HCT116 (cell line): ENCODE data around the gene RNF150. TPM values are rescaled to one million over a fixed set of nuclear protein-coding genes. Genes with fewer than 3 reads are reported as not detected.

Source experiments
- ATAC-seq: fragments of 200-7000 bp; cut with Tn5 transposase; 2 replicates; pipeline ENCODE4 v1.9.1; 2020; ENCODE audit warnings: mild to moderate bottlenecking, moderate library complexity
- BruUV-seq: library from RNA; stranded (reverse); fragments of 400-500 nt; replicated peaks from 2 replicates; lab custom pipeline; 2021; lab: Mats Ljungman, UMichigan
- CTCF ChIA-PET: fragments of 300-600 bp; sonication (Branson Sonifier 250); formaldehyde crosslinking; loops from one replicate; lab custom pipeline; 2021; ENCODE audit warnings: antibody characterized with exemption; lab: Charles Lee
- POLR2A ChIA-PET: fragments of 300-600, 350-600 bp; sonication (Branson Sonifier 250); formaldehyde crosslinking; loops from one replicate; lab custom pipeline; 2021; ENCODE audit warnings: antibody characterized with exemption; lab: Charles Lee
- RAD21 ChIA-PET, 2 experiments: fragments of 300-600 bp; sonication (Branson Sonifier 250); formaldehyde crosslinking; loops; one replicate each; lab custom pipeline; 2023; ENCODE audit warnings: low total read pairs in 2 of 2; ENCODE audit not compliant: uncharacterized antibody in 2 of 2, unreplicated experiment in 2 of 2, low non-redundant PET in 1 of 2; lab: Charles Lee
- DNase-seq: peaks from one replicate; pipeline ENCODE4 v3.0.0-alpha.2; 2010; ENCODE audit warnings: low read depth, low spot score
- H2AFZ ChIP-seq: fragments of 200-600 bp; shearing (Covaris generic), sonication (generic); 2 replicates; pipeline ENCODE4 v1.6.1; 2017; ENCODE audit warnings: low read depth, mixed run types, mixed read lengths, antibody characterized with exemption, low read length; ENCODE audit not compliant: poor library complexity, severe bottlenecking
- H3K27ac ChIP-seq: 2 replicates; pipeline ENCODE4 v1.5.1; 2012; ENCODE audit warnings: low read depth, low read length
- H3K27me3 ChIP-seq: fragments of 200-600 bp; sonication (generic); 2 replicates; pipeline ENCODE4 v1.6.1; 2016; ENCODE audit warnings: mixed run types, low read length, mixed read lengths; ENCODE audit not compliant: insufficient read depth
- H3K36me3 ChIP-seq, 2 experiments: fragments of 200-500 bp in 1 of 2; fragments of 200-600 bp in 1 of 2; sonication (Bioruptor generic) in 1 of 2; sonication (generic) in 1 of 2; 2 replicates each; pipeline versions ENCODE4 v1.5.1 to v1.6.1; 2014 to 2016; ENCODE audit warnings: low read length in 2 of 2, inconsistent platforms in 1 of 2, mixed read lengths in 1 of 2, mixed run types in 1 of 2; ENCODE audit not compliant: insufficient read depth in 2 of 2, control insufficient read depth in 1 of 2
- H3K4me1 ChIP-seq, 2 experiments: fragments of 200-600 bp in 1 of 2; sonication (generic) in 1 of 2; 2 replicates each; pipeline versions ENCODE4 v1.5.1 to v1.6.1; 2012 to 2017; ENCODE audit warnings: low read length in 2 of 2, inconsistent platforms in 1 of 2, mild to moderate bottlenecking in 1 of 2, mixed read lengths in 1 of 2, mixed run types in 1 of 2, moderate library complexity in 1 of 2; ENCODE audit not compliant: insufficient read depth in 2 of 2, control insufficient read depth in 1 of 2
- H3K4me2 ChIP-seq: fragments of 200-600 bp; sonication (generic); 2 replicates; pipeline ENCODE4 v1.6.1; 2017; ENCODE audit warnings: mixed run types, low read length, mixed read lengths
- H3K4me3 ChIP-seq, 2 experiments: fragments of 200-600 bp in 1 of 2; sonication (generic) in 1 of 2; replicated peaks in 1 of 2; 2 replicates each; pipeline ENCODE4 v1.5.1; 2011 to 2016; ENCODE audit warnings: low read length in 2 of 2, control low read depth in 1 of 2, low read depth in 1 of 2, mild to moderate bottlenecking in 1 of 2, mixed read lengths in 1 of 2, mixed run types in 1 of 2
- H3K79me2 ChIP-seq: fragments of 200-600 bp; sonication (generic); 2 replicates; pipeline ENCODE4 v1.6.1; 2017; ENCODE audit warnings: mild to moderate bottlenecking, mixed run types, low read length, moderate library complexity, mixed read lengths; ENCODE audit not compliant: insufficient read depth
- H3K9ac ChIP-seq: fragments of 200-600 bp; sonication (generic); 2 replicates; pipeline ENCODE4 v1.6.1; 2016; ENCODE audit warnings: low read length, mixed read lengths
- H3K9me2 ChIP-seq: fragments of 200-600 bp; sonication (generic), shearing (Covaris generic); 2 replicates; pipeline ENCODE4 v1.6.1; 2017; ENCODE audit warnings: mixed run types, mild to moderate bottlenecking, moderate library complexity; ENCODE audit not compliant: insufficient read depth
- H3K9me3 ChIP-seq, 2 experiments: fragments of 200-500 bp in 1 of 2; fragments of 200-600 bp in 1 of 2; sonication (Bioruptor generic) in 1 of 2; sonication (generic) in 1 of 2; 2 replicates each; pipeline ENCODE4 v1.6.1; 2014 to 2017; ENCODE audit warnings: low read length in 2 of 2, mixed read lengths in 2 of 2, inconsistent platforms in 1 of 2, low read depth in 1 of 2, mild to moderate bottlenecking in 1 of 2, mixed run types in 1 of 2, moderate library complexity in 1 of 2; ENCODE audit not compliant: control insufficient read depth in 1 of 2, insufficient read depth in 1 of 2
- H4K20me1 ChIP-seq: fragments of 200-600 bp; sonication (generic), shearing (Covaris generic); 2 replicates; pipeline ENCODE4 v1.6.1; 2017; ENCODE audit warnings: mixed run types, mild to moderate bottlenecking, moderate library complexity; ENCODE audit not compliant: insufficient read depth
- CBX3 ChIP-seq: IDR thresholded peaks from 2 replicates; pipeline ENCODE4 v1.6.1; 2012; ENCODE audit warnings: low read depth
- CEBPB ChIP-seq: IDR thresholded peaks from 2 replicates; pipeline ENCODE4 v1.6.1; 2012; ENCODE audit warnings: low read depth
- EZH2 ChIP-seq: fragments of 200-600 bp; sonication (generic); IDR thresholded peaks from 2 replicates; pipeline ENCODE4 v1.6.1; 2017; ENCODE audit warnings: antibody characterized with exemption, mixed run types
- EZH2phosphoT487 ChIP-seq: fragments of 200-600 bp; IDR thresholded peaks from 2 replicates; pipeline ENCODE4 v1.6.1; 2018; ENCODE audit warnings: antibody characterized with exemption, borderline replicate concordance
- RAD21 ChIP-seq: IDR thresholded peaks from 2 replicates; pipeline ENCODE4 v1.6.1; 2012; ENCODE audit warnings: low read depth, mild to moderate bottlenecking
- SP1 ChIP-seq: IDR thresholded peaks from 2 replicates; pipeline ENCODE4 v1.6.1; 2012; ENCODE audit warnings: low read depth
- intact Hi-C: fragments of 100-400 bp; cut with micrococcal nuclease; formaldehyde crosslinking; loops from 2 replicates; pipeline ENCODE4 v1.10.0; 2022
- total RNA-seq: library from RNA; stranded (reverse); gene quantifications from one replicate; pipeline ENCODE4 v1.2.1, GENCODE V29; 2021; ENCODE audit not compliant: unreplicated experiment
- TF ChIP-seq, protein P1 (sequence below), 3 experiments: fragments of 200-600 bp in 1 of 3; sonication (generic) in 1 of 3; IDR thresholded peaks in 2 of 3; conservative IDR thresholded peaks in 1 of 3; 2 replicates each; pipeline ENCODE4 v1.5.1; 2012 to 2017; ENCODE audit warnings: low read depth in 2 of 3, low read length in 2 of 3, antibody characterized with exemption in 1 of 3, borderline replicate concordance in 1 of 3, control low read depth in 1 of 3, mild to moderate bottlenecking in 1 of 3, mixed read lengths in 1 of 3, mixed run types in 1 of 3, moderate library complexity in 1 of 3; ENCODE audit not compliant: insufficient read depth in 1 of 3

RNF150 gene
- total RNA-seq, 1 experiment from 2014 or later, result 0.07 TPM

DNA sequence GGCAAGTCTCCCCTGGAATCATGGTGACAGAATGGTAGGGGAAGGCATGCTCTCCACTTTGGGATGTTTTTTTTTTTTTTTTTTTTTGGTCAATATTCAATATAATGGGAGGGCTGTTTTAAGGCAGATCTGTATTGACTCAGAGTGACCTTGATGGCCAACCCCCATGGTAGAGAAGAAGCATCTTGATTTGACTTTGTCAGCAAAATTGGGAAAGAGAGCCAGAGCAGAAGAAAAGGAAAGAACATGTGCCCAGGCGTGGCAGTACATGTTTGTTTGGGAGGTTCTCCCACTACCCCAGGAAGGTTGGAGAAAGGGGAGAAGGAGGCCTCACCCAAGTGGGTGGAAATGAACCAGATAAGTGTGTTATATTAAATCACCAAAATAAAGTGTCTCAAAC lies 314.8 kb downstream of the RNF150 start:
- TF ChIP-seq RAD21, result no peak
- no peak for TF ChIP-seq CEBPB
- TF ChIP-seq EZH2, result no peak
- TF ChIP-seq, protein P1, sequence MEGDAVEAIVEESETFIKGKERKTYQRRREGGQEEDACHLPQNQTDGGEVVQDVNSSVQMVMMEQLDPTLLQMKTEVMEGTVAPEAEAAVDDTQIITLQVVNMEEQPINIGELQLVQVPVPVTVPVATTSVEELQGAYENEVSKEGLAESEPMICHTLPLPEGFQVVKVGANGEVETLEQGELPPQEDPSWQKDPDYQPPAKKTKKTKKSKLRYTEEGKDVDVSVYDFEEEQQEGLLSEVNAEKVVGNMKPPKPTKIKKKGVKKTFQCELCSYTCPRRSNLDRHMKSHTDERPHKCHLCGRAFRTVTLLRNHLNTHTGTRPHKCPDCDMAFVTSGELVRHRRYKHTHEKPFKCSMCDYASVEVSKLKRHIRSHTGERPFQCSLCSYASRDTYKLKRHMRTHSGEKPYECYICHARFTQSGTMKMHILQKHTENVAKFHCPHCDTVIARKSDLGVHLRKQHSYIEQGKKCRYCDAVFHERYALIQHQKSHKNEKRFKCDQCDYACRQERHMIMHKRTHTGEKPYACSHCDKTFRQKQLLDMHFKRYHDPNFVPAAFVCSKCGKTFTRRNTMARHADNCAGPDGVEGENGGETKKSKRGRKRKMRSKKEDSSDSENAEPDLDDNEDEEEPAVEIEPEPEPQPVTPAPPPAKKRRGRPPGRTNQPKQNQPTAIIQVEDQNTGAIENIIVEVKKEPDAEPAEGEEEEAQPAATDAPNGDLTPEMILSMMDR (IDR thresholded peaks at IDR 0.05 in 2 of 3, conservative IDR thresholded peaks at IDR 0.05 in 1 of 3; ENCODE audit: borderline replicate concordance in 1 of 3, insufficient read depth in 1 of 3, low read depth in 2 of 3, low read length in 2 of 3), result no peak
- no peak for TF ChIP-seq EZH2phosphoT487
- no peak for TF ChIP-seq SP1
- no peak for TF ChIP-seq CBX3
- Histone ChIP-seq H3K4me1 (no peaks in the 10 kb centered on the region), H3K36me3 (no peaks in the 10 kb centered on the region), H3K4me2 (no peak overlapping the region), H3K27ac (no peak overlapping the region), H3K9ac (no peak overlapping the region), H3K9me2 (no peaks in the 10 kb centered on the region), H2AFZ (no peak overlapping the region), H3K9me3 (no peaks in the 10 kb centered on the region), H3K27me3 (no peaks in the 10 kb centered on the region), H3K4me3 (no peak overlapping the region), H4K20me1 (no peaks in the 10 kb centered on the region), H3K79me2 (no peaks in the 10 kb centered on the region)
- CTCF ChIA-PET, result no interaction called here
- intact Hi-C loops, result no loop called here
- no TSS peak for BruUV-seq
- POLR2A ChIA-PET, result no interaction called here
- DNase-seq (no peak), ATAC-seq (no peak)
- RAD21 ChIA-PET, result no interaction called here

DNA sequence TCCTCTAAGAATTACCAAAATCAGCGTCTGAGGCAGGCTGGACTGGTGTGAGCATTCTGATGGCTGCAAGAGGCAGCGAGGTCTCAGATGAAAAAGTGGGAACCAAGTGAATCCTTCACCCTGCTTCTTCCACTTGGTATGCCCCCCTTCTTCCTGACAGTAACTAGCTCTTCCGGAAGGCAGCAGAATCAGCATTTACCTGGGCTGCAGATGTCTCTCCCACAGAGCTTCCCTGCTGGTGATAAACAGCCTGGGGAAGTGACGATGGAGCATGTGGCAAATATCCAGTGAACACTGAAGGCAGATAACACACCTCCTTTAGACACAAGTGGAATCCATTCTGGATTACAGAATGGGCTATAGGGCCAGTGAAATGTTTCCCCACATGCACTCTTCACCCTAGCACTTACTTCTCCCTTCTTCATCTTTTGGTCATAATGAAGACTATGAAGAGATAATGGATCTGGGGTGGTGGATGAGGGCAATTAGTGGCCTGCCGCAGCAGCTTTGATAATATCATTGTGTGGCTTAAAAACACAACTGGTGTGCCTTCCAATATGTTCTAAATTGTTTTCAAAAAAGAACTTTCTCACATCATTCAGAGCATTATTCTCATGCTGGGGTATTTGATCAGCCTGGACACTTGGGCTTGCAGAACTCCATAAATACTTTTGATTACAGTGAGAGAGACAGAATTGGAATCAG lies 316.3 kb downstream of the RNF150 start:
- Histone ChIP-seq H3K79me2 (no peaks in the 10 kb centered on the region), H3K9me3 (no peaks in the 10 kb centered on the region), H3K9me2 (no peaks in the 10 kb centered on the region), H3K27me3 (no peaks in the 10 kb centered on the region), H3K27ac (no peak overlapping the region), H3K4me2 (no peak overlapping the region), H3K4me1 (no peaks in the 10 kb centered on the region), H4K20me1 (no peaks in the 10 kb centered on the region), H3K4me3 (no peak overlapping the region), H3K9ac (no peak overlapping the region), H3K36me3 (no peaks in the 10 kb centered on the region), H2AFZ (no peak overlapping the region)
- no peak for TF ChIP-seq EZH2phosphoT487
- intact Hi-C loops, result no loop called here
- RAD21 ChIA-PET, result no interaction called here
- CTCF ChIA-PET, result no interaction called here
- POLR2A ChIA-PET, result no interaction called here
- DNase-seq (no peak), ATAC-seq (no peak)
- no TSS peak for BruUV-seq
